ENCODE measurements around the gene TRIM38. TPM values are rescaled to one million over a fixed set of nuclear protein-coding genes. Genes with fewer than 3 reads are reported as not detected.
A peak's percentile ranks its signal among the peaks of the same experiment; 100 is the strongest.
"Not testable (repeated sequence)": the region's sequence is repeated elsewhere in the genome, so short reads cannot be mapped to it uniquely, and the experiment has no call there.

Gene TRIM38
- total and polyA plus RNA-seq, 2 donors (not counting 3 experiments of a cell fraction or from before 2014, with no cell fraction given), result 5.1 to 13.2 TPM

DNA sequence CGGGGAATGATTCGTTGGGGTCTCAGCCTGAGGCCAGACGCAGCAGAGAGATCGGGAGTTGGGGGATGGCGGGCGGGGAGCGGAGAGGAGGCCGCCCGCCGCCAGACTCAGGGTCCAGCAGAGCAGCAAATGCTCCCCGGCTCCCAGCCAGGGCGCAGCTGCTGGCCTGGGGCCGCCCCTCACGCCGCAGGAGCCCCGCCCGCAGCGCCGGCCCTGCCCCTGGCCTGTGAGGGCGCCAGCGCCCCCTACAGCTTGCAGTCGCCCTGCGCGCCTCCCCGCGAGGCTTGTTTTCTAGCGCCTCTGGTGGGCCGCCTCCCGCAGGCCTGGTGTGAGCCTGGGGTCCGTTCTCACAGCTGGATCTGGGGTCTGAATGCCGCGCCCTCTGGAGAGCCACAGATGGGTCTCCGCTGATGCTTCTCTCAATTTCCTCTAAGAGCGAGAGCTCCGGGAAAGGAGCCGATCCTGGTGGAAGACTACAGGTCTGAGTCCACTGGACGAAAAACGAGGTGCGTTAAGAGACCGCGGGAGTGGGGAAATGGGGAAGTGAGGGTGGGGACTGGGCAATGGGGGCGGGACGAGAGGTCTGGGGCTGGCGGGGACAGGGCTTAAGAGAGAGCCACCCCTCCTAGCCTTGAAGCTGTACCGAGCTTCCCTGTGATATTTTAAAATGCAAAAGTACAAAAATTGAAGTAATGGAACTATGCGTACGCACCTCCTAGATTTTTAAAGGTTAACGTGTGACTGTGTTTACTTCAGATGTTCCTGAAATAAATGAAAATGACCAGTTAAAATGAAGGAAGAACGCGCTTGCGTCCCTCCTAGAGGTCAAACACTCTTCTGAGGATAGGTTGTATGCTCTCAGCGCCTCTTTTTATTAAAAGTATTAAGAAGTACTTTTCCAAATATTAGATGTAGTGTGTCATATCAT is 30.1 kb downstream of the TRIM38 start:
- Histone ChIP-seq H4K20me1 (replicated peaks; ENCODE audit: control insufficient read depth, extremely low read depth, insufficient read depth, low read length) (no peaks in the 10 kb centered on the region), H3K27ac (ENCODE audit: insufficient read depth, low read depth, low read length) (peak overlapping the region; percentile 82), H3K9ac (replicated peaks; ENCODE audit: extremely low read depth, insufficient read depth, low read length) (peak overlapping the region; percentile 95), H3K79me2 (ENCODE audit: control insufficient read depth, insufficient read depth, low read length) (no peaks in the 10 kb centered on the region), H3K27me3 (ENCODE audit: control insufficient read depth in 2 of 2, insufficient read depth in 2 of 2, low read length in 2 of 2) (no peaks in the 10 kb centered on the region), H3K4me3 (replicated peaks in 1 of 3; ENCODE audit: insufficient read depth in 1 of 3, low read depth in 1 of 3, low read length in 3 of 3) (peak overlapping the region; percentile 42 to 82 (median 81)), H2AFZ (ENCODE audit: low read depth, low read length) (peak overlapping the region; percentile 98), H3K4me2 (ENCODE audit: insufficient read depth, low read length) (peak overlapping the region; percentile 94), H3K4me1 (ENCODE audit: control insufficient read depth, extremely low read depth, insufficient read depth, low read length) (peaks cover 13% of the 10 kb centered on the region), H3K9me1 (replicated peaks; ENCODE audit: control insufficient read depth, extremely low read depth, insufficient read depth, low read length) (no peaks in the 10 kb centered on the region), H3K36me3 (ENCODE audit: control insufficient read depth in 2 of 2, extremely low read depth in 1 of 2, insufficient read depth in 2 of 2, low read length in 2 of 2) (peaks cover 0 to 5% of the 10 kb centered on the region in 2 experiments), H3K9me3 (replicated peaks; ENCODE audit: control insufficient read depth, insufficient read depth, low read length) (no peaks in the 10 kb centered on the region)
- TF ChIP-seq FOS (IDR thresholded peaks at IDR 0.05; ENCODE audit: borderline replicate concordance, insufficient read depth, low read length), result no peak
- TF ChIP-seq POLR2AphosphoS5 (IDR thresholded peaks at IDR 0.05; ENCODE audit: insufficient read depth, low read depth, low read length), result peak; percentile 95
- TF ChIP-seq, protein P1, sequence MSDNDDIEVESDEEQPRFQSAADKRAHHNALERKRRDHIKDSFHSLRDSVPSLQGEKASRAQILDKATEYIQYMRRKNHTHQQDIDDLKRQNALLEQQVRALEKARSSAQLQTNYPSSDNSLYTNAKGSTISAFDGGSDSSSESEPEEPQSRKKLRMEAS (IDR thresholded peaks at IDR 0.05; ENCODE audit: insufficient read depth, insufficient read length), result no peak
- TF ChIP-seq MYC (IDR thresholded peaks at IDR 0.05; ENCODE audit: low read depth, low read length), result no peak
- TF ChIP-seq GATA2 (IDR thresholded peaks at IDR 0.05; ENCODE audit: insufficient read depth, insufficient read length, low read depth, low read length), result no peak
- TF ChIP-seq EZH2 (IDR thresholded peaks at IDR 0.05; ENCODE audit: borderline replicate concordance, low read depth, low read length, severe bottlenecking), result no peak
- no peak for TF ChIP-seq JUN (IDR thresholded peaks at IDR 0.05; ENCODE audit: borderline replicate concordance, insufficient read depth, insufficient read length, low read depth)
- TF ChIP-seq POLR2A (IDR thresholded peaks at IDR 0.05; ENCODE audit: low read depth, low read length), result peak; percentile 96
- TF ChIP-seq, protein P2, sequence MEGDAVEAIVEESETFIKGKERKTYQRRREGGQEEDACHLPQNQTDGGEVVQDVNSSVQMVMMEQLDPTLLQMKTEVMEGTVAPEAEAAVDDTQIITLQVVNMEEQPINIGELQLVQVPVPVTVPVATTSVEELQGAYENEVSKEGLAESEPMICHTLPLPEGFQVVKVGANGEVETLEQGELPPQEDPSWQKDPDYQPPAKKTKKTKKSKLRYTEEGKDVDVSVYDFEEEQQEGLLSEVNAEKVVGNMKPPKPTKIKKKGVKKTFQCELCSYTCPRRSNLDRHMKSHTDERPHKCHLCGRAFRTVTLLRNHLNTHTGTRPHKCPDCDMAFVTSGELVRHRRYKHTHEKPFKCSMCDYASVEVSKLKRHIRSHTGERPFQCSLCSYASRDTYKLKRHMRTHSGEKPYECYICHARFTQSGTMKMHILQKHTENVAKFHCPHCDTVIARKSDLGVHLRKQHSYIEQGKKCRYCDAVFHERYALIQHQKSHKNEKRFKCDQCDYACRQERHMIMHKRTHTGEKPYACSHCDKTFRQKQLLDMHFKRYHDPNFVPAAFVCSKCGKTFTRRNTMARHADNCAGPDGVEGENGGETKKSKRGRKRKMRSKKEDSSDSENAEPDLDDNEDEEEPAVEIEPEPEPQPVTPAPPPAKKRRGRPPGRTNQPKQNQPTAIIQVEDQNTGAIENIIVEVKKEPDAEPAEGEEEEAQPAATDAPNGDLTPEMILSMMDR (IDR thresholded peaks at IDR 0.05; ENCODE audit: extremely low read depth in 1 of 2, insufficient read depth in 1 of 2, low read depth in 1 of 2, low read length in 2 of 2), result peak; percentile 99 to 100
- ChIA-PET POLR2A (interaction anchor here (1.3 to 2.0 kb wide), 4 partner anchors 9 to 30 kb away, joined by 4 to 29 read pairs (median 8); partner anchors contain the start of gene TRIM38), CTCF (interaction anchor here (0.6 to 3.6 kb wide), 32 partner anchors 9 to 1803 kb away, joined by 3 to 31 read pairs (median 4); partner anchors contain the start of gene TRIM38)
- DNase-seq (ENCODE audit: low read depth, low spot score) (peak; percentile 96), FAIRE-seq (peak; percentile 87)
- BruUV-seq (replicated peaks), result no TSS peak
- dilution Hi-C loops (cut with MboI; ENCODE audit: extremely low pct_ligation_motif_present, low sequenced_read_pairs) (no loop called here), intact Hi-C loops (cut with micrococcal nuclease) (loop anchor here (1.0 to 10.0 kb wide), 6 partner anchors 21 to 1268 kb away; partner anchors contain the start of gene TRIM38)

DNA sequence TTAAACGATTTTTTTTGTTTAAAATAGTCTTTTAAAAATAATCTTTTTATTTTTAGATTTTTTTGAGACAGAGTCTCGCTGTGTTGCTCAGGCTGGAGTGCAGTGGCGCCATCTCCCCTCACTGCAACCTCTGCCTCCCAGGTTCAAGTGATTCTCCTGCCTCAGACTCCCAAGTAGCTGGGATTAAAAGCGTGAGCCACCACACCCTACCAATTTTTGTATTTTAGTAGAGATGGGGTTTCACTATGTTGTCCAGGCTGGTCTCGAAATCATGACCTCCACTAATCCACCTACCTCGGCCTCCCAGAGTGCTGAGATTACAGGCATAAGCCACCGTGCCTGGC is 30.7 kb downstream of the TRIM38 start:
- peak; percentile 37 for FAIRE-seq
- Histone ChIP-seq H3K4me3 (replicated peaks in 1 of 3; ENCODE audit: insufficient read depth in 1 of 3, low read depth in 1 of 3, low read length in 3 of 3) (peak overlapping the region in 1 of 3 experiments; percentile 82), H3K4me1 (ENCODE audit: control insufficient read depth, extremely low read depth, insufficient read depth, low read length) (peaks cover 13% of the 10 kb centered on the region), H3K4me2 (ENCODE audit: insufficient read depth, low read length) (peak overlapping the region; percentile 80), H3K9ac (replicated peaks; ENCODE audit: extremely low read depth, insufficient read depth, low read length) (peak overlapping the region; percentile 95)
- DNase-seq (ENCODE audit: low read depth, low spot score); H3K9me1 ChIP-seq (replicated peaks; ENCODE audit: control insufficient read depth, extremely low read depth, insufficient read depth, low read length); H3K79me2 ChIP-seq (ENCODE audit: control insufficient read depth, insufficient read depth, low read length); H3K36me3 ChIP-seq (ENCODE audit: control insufficient read depth in 2 of 2, extremely low read depth in 1 of 2, insufficient read depth in 2 of 2, low read length in 2 of 2); H2AFZ ChIP-seq (ENCODE audit: low read depth, low read length); dilution Hi-C loops (cut with MboI; ENCODE audit: extremely low pct_ligation_motif_present, low sequenced_read_pairs); H3K27me3 ChIP-seq (ENCODE audit: control insufficient read depth in 2 of 2, insufficient read depth in 2 of 2, low read length in 2 of 2); H4K20me1 ChIP-seq (replicated peaks; ENCODE audit: control insufficient read depth, extremely low read depth, insufficient read depth, low read length); H3K27ac ChIP-seq (ENCODE audit: insufficient read depth, low read depth, low read length); H3K9me3 ChIP-seq (replicated peaks; ENCODE audit: control insufficient read depth, insufficient read depth, low read length); BruUV-seq (replicated peaks): not testable (repeated sequence)
- CTCF ChIA-PET, result interaction anchor here (0.8 to 3.6 kb wide), 19 partner anchors 8 to 279 kb away, joined by 3 to 31 read pairs (median 6); partner anchors contain the start of gene TRIM38
- intact Hi-C loops (cut with micrococcal nuclease), result loop anchor here (2.0 to 10.0 kb wide), 3 partner anchors 101 to 1269 kb away; no protein-coding TSS in a partner anchor
- POLR2A ChIA-PET, result interaction anchor here (1.3 to 2.0 kb wide), 2 partner anchors 24 to 28 kb away, joined by 12 to 29 read pairs; a partner anchor contains a TSS

Data from endothelial cell of umbilical vein (primary cell).